Measurements from ENCODE around the gene SLC35D1. TPM values are rescaled to one million over a fixed set of nuclear protein-coding genes. Genes with fewer than 3 reads are reported as not detected.
A peak's percentile ranks its signal among the peaks of the same experiment; 100 is the strongest.

The SLC35D1 gene
- total and polyA plus RNA-seq, 9 of the 15 experiments (the other 6 are each of a cell fraction or from before 2014, with no cell fraction given), result 2.3 to 10.4 (median 6.4) TPM

DNA sequence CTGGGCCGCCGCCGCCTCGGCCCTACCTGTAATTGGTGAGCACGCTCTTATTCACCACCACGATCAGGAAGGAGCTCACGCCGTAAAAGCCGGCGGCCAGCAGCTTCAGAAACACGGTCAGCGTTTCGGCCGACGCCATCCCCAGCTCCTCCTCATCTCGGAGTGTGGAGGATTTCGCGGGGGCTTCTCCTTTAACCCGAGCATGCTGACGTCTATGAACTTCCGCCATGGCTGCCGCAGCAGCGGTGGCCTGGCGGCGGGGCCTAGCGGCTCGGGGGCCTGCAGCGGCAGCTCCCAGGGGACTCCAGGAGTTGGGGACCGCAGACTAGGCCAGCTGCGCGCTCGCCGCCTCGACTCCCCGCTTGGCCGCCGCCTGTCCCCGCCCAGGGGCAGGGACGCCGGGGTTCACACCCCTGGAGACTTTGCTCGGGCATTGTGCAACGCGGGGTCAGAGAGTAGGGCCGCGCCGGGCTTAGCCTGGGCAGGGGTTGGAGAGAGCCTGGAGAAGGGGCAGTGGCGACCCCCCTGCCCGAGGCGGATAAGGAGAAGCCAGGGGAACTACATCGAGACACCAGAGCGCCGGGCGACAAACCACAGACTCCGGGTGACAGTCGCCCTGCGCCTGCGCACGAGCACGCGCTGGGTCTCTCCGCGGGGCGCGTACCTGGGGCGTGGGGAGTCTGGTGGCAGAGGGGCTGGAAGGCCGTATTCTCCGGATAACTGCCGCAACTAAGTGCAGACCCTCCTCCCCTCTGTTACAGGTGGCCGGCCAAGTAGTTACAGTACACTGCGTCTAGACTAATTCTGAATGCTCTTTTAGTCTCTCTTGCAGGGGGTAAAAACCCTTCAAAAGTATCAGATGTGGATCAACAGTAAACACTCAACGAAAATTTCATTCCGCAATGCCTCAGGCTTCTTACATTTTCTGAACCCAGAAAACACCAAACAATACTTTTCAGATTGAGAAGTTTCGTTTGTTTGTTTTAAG, at the start of gene SLC35D1 (continued):
- TF ChIP-seq, protein P1, sequence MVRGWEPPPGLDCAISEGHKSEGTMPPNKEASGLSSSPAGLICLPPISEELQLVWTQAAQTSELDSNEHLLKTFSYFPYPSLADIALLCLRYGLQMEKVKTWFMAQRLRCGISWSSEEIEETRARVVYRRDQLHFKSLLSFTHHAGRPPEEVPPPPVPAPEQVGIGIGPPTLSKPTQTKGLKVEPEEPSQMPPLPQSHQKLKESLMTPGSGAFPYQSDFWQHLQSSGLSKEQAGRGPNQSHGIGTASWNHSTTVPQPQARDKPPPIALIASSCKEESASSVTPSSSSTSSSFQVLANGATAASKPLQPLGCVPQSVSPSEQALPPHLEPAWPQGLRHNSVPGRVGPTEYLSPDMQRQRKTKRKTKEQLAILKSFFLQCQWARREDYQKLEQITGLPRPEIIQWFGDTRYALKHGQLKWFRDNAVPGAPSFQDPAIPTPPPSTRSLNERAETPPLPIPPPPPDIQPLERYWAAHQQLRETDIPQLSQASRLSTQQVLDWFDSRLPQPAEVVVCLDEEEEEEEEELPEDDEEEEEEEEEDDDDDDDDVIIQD (CRISPR knock-in tag; IDR thresholded peaks at IDR 0.05), result 0 out of 2 replicates have a peak, but pooled peaks have one; percentile 22
- TF ChIP-seq RBM22 (IDR thresholded peaks at IDR 0.05; ENCODE audit: low read depth, low read length, poor library complexity, severe bottlenecking), result no peak
- TF ChIP-seq TEAD4 (IDR thresholded peaks at IDR 0.05; ENCODE audit: low read length), result no peak; the same call in 1 of the 2 replicates
- TF ChIP-seq TEAD4 (CRISPR knock-in tag; IDR thresholded peaks at IDR 0.05; ENCODE audit: borderline replicate concordance), result no peak
- no peak for TF ChIP-seq RAD51 (IDR thresholded peaks at IDR 0.05; ENCODE audit: borderline replicate concordance, low read depth)
- TF ChIP-seq GABPA (tag; conservative IDR thresholded peaks at IDR 0.05; ENCODE audit: low read depth), result peak; percentile 70
- TF ChIP-seq FOXM1 (IDR thresholded peaks at IDR 0.05; ENCODE audit: low read depth), result no peak
- TF ChIP-seq FOXM1 (CRISPR knock-in tag; IDR thresholded peaks at IDR 0.05; ENCODE audit: low read depth), result 0 out of 2 replicates have a peak, but pooled peaks have one; percentile 57
- TF ChIP-seq NR1H2 (CRISPR knock-in tag; IDR thresholded peaks at IDR 0.05), result no peak
- TF ChIP-seq PHF20 (IDR thresholded peaks at IDR 0.05; ENCODE audit: partially characterized antibody), result peak; percentile 78
- no peak for TF ChIP-seq ZBTB1 (CRISPR knock-in tag; IDR thresholded peaks at IDR 0.05; ENCODE audit: borderline replicate concordance, low read depth)
- no peak; the same call in 1 of the 2 replicates for TF ChIP-seq NCOR1 (IDR thresholded peaks at IDR 0.05)
- TF ChIP-seq ELF4 (CRISPR knock-in tag; IDR thresholded peaks at IDR 0.05), result no peak
- 0 out of 2 replicates have a peak, but pooled peaks have one; percentile 41 for TF ChIP-seq PRMT5 (CRISPR knock-in tag; IDR thresholded peaks at IDR 0.05)
- TF ChIP-seq, protein P2, sequence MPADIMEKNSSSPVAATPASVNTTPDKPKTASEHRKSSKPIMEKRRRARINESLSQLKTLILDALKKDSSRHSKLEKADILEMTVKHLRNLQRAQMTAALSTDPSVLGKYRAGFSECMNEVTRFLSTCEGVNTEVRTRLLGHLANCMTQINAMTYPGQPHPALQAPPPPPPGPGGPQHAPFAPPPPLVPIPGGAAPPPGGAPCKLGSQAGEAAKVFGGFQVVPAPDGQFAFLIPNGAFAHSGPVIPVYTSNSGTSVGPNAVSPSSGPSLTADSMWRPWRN (IDR thresholded peaks at IDR 0.05; ENCODE audit: low read depth), result no peak
- TF ChIP-seq ZNF507 (tag; conservative IDR thresholded peaks at IDR 0.05), result no peak
- no peak for TF ChIP-seq ZNF436 (CRISPR knock-in tag; IDR thresholded peaks at IDR 0.05)
- TF ChIP-seq DACH1 (IDR thresholded peaks at IDR 0.05; ENCODE audit: partially characterized antibody), result no peak
- TF ChIP-seq ZNF134 (CRISPR knock-in tag; conservative IDR thresholded peaks at IDR 0.05), result 0 out of 2 replicates have a peak, but pooled peaks have one; percentile 10
- no peak for TF ChIP-seq ARID2 (IDR thresholded peaks at IDR 0.05)
- peak; percentile 83; the same call in 1 of the 2 replicates for TF ChIP-seq CBFB (CRISPR knock-in tag; IDR thresholded peaks at IDR 0.05)
- no peak for TF ChIP-seq RBM17 (IDR thresholded peaks at IDR 0.05; ENCODE audit: borderline replicate concordance, low read depth, low read length)
- TF ChIP-seq CBX1 (IDR thresholded peaks at IDR 0.05; ENCODE audit: low read depth), result 0 out of 2 replicates have a peak, but pooled peaks have one; percentile 47
- TF ChIP-seq, protein P3, sequence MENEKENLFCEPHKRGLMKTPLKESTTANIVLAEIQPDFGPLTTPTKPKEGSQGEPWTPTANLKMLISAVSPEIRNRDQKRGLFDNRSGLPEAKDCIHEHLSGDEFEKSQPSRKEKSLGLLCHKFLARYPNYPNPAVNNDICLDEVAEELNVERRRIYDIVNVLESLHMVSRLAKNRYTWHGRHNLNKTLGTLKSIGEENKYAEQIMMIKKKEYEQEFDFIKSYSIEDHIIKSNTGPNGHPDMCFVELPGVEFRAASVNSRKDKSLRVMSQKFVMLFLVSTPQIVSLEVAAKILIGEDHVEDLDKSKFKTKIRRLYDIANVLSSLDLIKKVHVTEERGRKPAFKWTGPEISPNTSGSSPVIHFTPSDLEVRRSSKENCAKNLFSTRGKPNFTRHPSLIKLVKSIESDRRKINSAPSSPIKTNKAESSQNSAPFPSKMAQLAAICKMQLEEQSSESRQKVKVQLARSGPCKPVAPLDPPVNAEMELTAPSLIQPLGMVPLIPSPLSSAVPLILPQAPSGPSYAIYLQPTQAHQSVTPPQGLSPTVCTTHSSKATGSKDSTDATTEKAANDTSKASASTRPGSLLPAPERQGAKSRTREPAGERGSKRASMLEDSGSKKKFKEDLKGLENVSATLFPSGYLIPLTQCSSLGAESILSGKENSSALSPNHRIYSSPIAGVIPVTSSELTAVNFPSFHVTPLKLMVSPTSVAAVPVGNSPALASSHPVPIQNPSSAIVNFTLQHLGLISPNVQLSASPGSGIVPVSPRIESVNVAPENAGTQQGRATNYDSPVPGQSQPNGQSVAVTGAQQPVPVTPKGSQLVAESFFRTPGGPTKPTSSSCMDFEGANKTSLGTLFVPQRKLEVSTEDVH (IDR thresholded peaks at IDR 0.05; ENCODE audit: low read depth, partially characterized antibody), result no peak
- TF ChIP-seq SOX6 (IDR thresholded peaks at IDR 0.05), result 0 out of 2 replicates have a peak, but pooled peaks have one; percentile 7
